Activated CD4-positive, alpha-beta memory T cell treated with anti-CD3 and anti-CD28 coated beads for 36 hours (primary cell): Measurements from ENCODE around the gene KIF5A. TPM values are rescaled to one million over a fixed set of nuclear protein-coding genes. Genes with fewer than 3 reads are reported as not detected.
"Not testable (repeated sequence)": the region's sequence is repeated elsewhere in the genome, so short reads cannot be mapped to it uniquely, and the experiment has no call there.

Source experiments
- CTCF ChIA-PET: fragments of 350-600 bp; sonication (Branson Sonifier 250); formaldehyde crosslinking; loops from one replicate; lab custom pipeline; 2021; ENCODE audit warnings: antibody characterized with exemption, inconsistent platforms; lab: Charles Lee
- POLR2A ChIA-PET: fragments of 350-600 bp; sonication (Branson Sonifier 250); formaldehyde crosslinking; loops from one replicate; lab custom pipeline; 2021; ENCODE audit warnings: antibody characterized with exemption; lab: Charles Lee
- DNase-seq: peaks from one replicate; pipeline ENCODE4 v3.0.0-alpha.2; 2020
- H3K27ac Mint-ChIP-seq: one replicate; pipeline ENCODE4 v1.8.0; 2021; ENCODE audit warnings: mixed read lengths
- H3K27me3 Mint-ChIP-seq: one replicate; pipeline ENCODE4 v1.8.0; 2021; ENCODE audit warnings: mixed read lengths
- H3K36me3 Mint-ChIP-seq: one replicate; pipeline ENCODE4 v1.8.0; 2021; ENCODE audit warnings: mixed read lengths
- H3K4me1 Mint-ChIP-seq: one replicate; pipeline ENCODE4 v1.8.0; 2021; ENCODE audit warnings: low read depth, mixed read lengths
- H3K4me3 Mint-ChIP-seq: one replicate; pipeline ENCODE4 v1.8.0; 2021; ENCODE audit warnings: mild to moderate bottlenecking, mixed read lengths
- H3K9me3 Mint-ChIP-seq: one replicate; pipeline ENCODE4 v1.8.0; 2021; ENCODE audit warnings: mixed read lengths
- intact Hi-C: fragments of 100-400 bp; cut with micrococcal nuclease; formaldehyde crosslinking; loops from one replicate; pipeline ENCODE4 v1.15.1; 2023
- total RNA-seq, 2 experiments: library from RNA; stranded (reverse); gene quantifications; one replicate each; pipeline ENCODE4 v1.2.3, GENCODE V29; 2021

KIF5A gene
- total RNA-seq, 2 experiments from 2014 or later, result 0.90 to 0.99 TPM

GRCh38 chr12:57564178-57564740 lies 14.4 kb downstream of the KIF5A start:
- H3K36me3 Mint-ChIP-seq, result no peaks in the 10 kb centered on the region
- DNase-seq, result no peak
- no peaks in the 10 kb centered on the region for H3K4me1 Mint-ChIP-seq
- ChIA-PET CTCF (interaction anchor here (3.3 kb wide), 1 partner anchor 18 kb away, joined by 14 read pairs; no protein-coding TSS in a partner anchor), POLR2A (no interaction called here)
- no peak overlapping the region for H3K4me3 Mint-ChIP-seq
- intact Hi-C loops, result no loop called here
- no peaks in the 10 kb centered on the region for H3K27me3 Mint-ChIP-seq
- H3K9me3 Mint-ChIP-seq, result no peaks in the 10 kb centered on the region
- no peak overlapping the region for H3K27ac Mint-ChIP-seq

- intact Hi-C loops, result no loop called here
- Mint-ChIP-seq H3K4me3 (no peak overlapping the region), H3K9me3 (no peaks in the 10 kb centered on the region), H3K36me3 (no peaks in the 10 kb centered on the region), H3K27ac (no peak overlapping the region), H3K4me1 (no peaks in the 10 kb centered on the region), H3K27me3 (no peaks in the 10 kb centered on the region)
- ChIA-PET CTCF (interaction anchor here (0.8 kb wide), 1 partner anchor 22 kb away, joined by 3 read pairs; the partner anchor contains the start of gene DCTN2), POLR2A (no interaction called here)
- no peak for DNase-seq
These were observed 19.0 kb downstream of the KIF5A start for GRCh38 chr12:57568838-57569237.

GRCh38 chr12:57569858-57570257 lies 20.0 kb downstream of the KIF5A start:
- ChIA-PET POLR2A (no interaction called here), CTCF (interaction anchor here (0.7 to 1.0 kb wide), 3 partner anchors 14 to 111 kb away, joined by 3 read pairs; partner anchors contain the start of gene DCTN2)
- intact Hi-C loops, result no loop called here
- no peaks in the 10 kb centered on the region for H3K27me3 Mint-ChIP-seq
- no peak for DNase-seq
- no peaks in the 10 kb centered on the region for H3K9me3 Mint-ChIP-seq
- no peak overlapping the region for H3K27ac Mint-ChIP-seq
- no peaks in the 10 kb centered on the region for H3K4me1 Mint-ChIP-seq
- no peaks in the 10 kb centered on the region for H3K36me3 Mint-ChIP-seq
- H3K4me3 Mint-ChIP-seq, result no peak overlapping the region

- H3K9me3 Mint-ChIP-seq, POLR2A ChIA-PET, H3K36me3 Mint-ChIP-seq, H3K27ac Mint-ChIP-seq, DNase-seq, H3K27me3 Mint-ChIP-seq, intact Hi-C loops, H3K4me3 Mint-ChIP-seq, H3K4me1 Mint-ChIP-seq: not testable (repeated sequence)
- CTCF ChIA-PET, result interaction anchor here (1.0 kb wide), 2 partner anchors 13 kb away, joined by 3 to 5 read pairs; no protein-coding TSS in a partner anchor
These were observed 20.6 kb downstream of the KIF5A start for GRCh38 chr12:57570438-57570837.

- POLR2A ChIA-PET, result no interaction called here
- no peaks in the 10 kb centered on the region for H3K36me3 Mint-ChIP-seq
- no peak overlapping the region for H3K27ac Mint-ChIP-seq
- no peak for DNase-seq
- no peaks in the 10 kb centered on the region for H3K27me3 Mint-ChIP-seq
- H3K4me1 Mint-ChIP-seq, result no peaks in the 10 kb centered on the region
- H3K9me3 Mint-ChIP-seq, result no peaks in the 10 kb centered on the region
- no peak overlapping the region for H3K4me3 Mint-ChIP-seq
- CTCF ChIA-PET, result interaction anchor here (0.6 to 0.9 kb wide), 2 partner anchors 8 to 335 kb away, joined by 3 read pairs; no protein-coding TSS in a partner anchor
- intact Hi-C loops, result no loop called here
These were observed 22.3 kb downstream of the KIF5A start for GRCh38 chr12:57571926-57572762.

GRCh38 chr12:57574795-57575194 lies 25.0 kb downstream of the KIF5A start:
- no peaks in the 10 kb centered on the region for H3K4me1 Mint-ChIP-seq

GRCh38 chr12:57575771-57576612 lies 26.1 kb downstream of the KIF5A start:
- Mint-ChIP-seq H3K27me3 (no peaks in the 10 kb centered on the region), H3K4me3 (no peak overlapping the region), H3K27ac (no peak overlapping the region), H3K4me1 (no peaks in the 10 kb centered on the region), H3K9me3 (no peaks in the 10 kb centered on the region), H3K36me3 (no peaks in the 10 kb centered on the region)
- intact Hi-C loops, result no loop called here
- ChIA-PET POLR2A (no interaction called here), CTCF (interaction anchor here (0.8 to 2.0 kb wide), 6 partner anchors 7 to 117 kb away, joined by 3 to 10 read pairs (median 4); no protein-coding TSS in a partner anchor)
- DNase-seq, result no peak

More at GRCh38 chr12:57574795-57575194, 25.0 kb downstream of the KIF5A start:
- H3K27me3 Mint-ChIP-seq, result no peaks in the 10 kb centered on the region
- H3K4me3 Mint-ChIP-seq, result no peak overlapping the region
- DNase-seq, result no peak
- intact Hi-C loops, result no loop called here
- CTCF ChIA-PET, result interaction anchor here (1.0 to 2.0 kb wide), 4 partner anchors 8 to 55 kb away, joined by 3 to 10 read pairs (median 6); no protein-coding TSS in a partner anchor
- H3K27ac Mint-ChIP-seq, result no peak overlapping the region
- H3K9me3 Mint-ChIP-seq, result no peaks in the 10 kb centered on the region
- POLR2A ChIA-PET, result no interaction called here
- H3K36me3 Mint-ChIP-seq, result no peaks in the 10 kb centered on the region

- CTCF ChIA-PET, result no interaction called here
- no peak for DNase-seq
These were observed 26.8 kb downstream of the KIF5A start for GRCh38 chr12:57576613-57577160.

GRCh38 chr12:57577981-57578758 lies 28.3 kb downstream of the KIF5A start:
- ChIA-PET POLR2A (no interaction called here), CTCF (no interaction called here)
- intact Hi-C loops, result no loop called here
- H3K36me3 Mint-ChIP-seq, result no peaks in the 10 kb centered on the region
- H3K27ac Mint-ChIP-seq, result no peak overlapping the region
- no peaks in the 10 kb centered on the region for H3K4me1 Mint-ChIP-seq
- H3K4me3 Mint-ChIP-seq, result no peak overlapping the region
- no peaks in the 10 kb centered on the region for H3K9me3 Mint-ChIP-seq
- no peaks in the 10 kb centered on the region for H3K27me3 Mint-ChIP-seq
- no peak for DNase-seq

More at GRCh38 chr12:57576613-57577160, 26.8 kb downstream of the KIF5A start:
- Mint-ChIP-seq H3K36me3 (no peaks in the 10 kb centered on the region), H3K27ac (no peak overlapping the region), H3K27me3 (no peaks in the 10 kb centered on the region), H3K4me1 (no peaks in the 10 kb centered on the region), H3K4me3 (no peak overlapping the region), H3K9me3 (no peaks in the 10 kb centered on the region)
- intact Hi-C loops, result no loop called here
- POLR2A ChIA-PET, result no interaction called here

GRCh38 chr12:57579011-57579410 lies 29.2 kb downstream of the KIF5A start:
- ChIA-PET CTCF (interaction anchor here (7.2 kb wide), 1 partner anchor 44 kb away, joined by 112 read pairs; no protein-coding TSS in a partner anchor), POLR2A (no interaction called here)
- Mint-ChIP-seq H3K4me1 (no peaks in the 10 kb centered on the region), H3K9me3 (no peaks in the 10 kb centered on the region), H3K27ac (no peak overlapping the region), H3K4me3 (no peak overlapping the region), H3K27me3 (peaks cover 2% of the 10 kb centered on the region), H3K36me3 (no peaks in the 10 kb centered on the region)
- no peak for DNase-seq
- intact Hi-C loops, result no loop called here
